Measurements from ENCODE around the gene MTHFD2L.

DNA sequence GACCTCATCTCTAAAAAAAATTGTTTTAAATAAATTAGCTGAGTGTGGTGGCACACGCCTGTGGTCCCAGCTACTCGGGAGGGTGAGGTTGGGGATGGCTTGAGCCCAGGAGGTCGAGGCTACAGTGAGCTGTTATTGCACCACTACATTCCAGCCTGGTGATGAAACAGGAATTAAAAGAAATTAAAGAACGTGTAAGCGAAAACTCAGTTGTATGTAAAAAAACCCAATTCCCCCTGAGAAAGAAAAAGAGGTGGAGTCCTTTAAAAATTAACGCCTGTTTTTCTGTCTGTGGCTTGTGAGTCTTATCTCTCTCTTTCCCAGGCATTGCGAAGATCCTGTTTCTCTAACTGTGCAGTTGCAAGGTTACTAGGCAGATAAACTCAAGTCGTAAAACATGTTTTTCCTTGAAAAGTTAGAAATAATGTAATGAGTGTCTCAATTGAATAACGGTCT, 172.4 kb downstream of the MTHFD2L start:
- TF ChIP-seq, protein P1, sequence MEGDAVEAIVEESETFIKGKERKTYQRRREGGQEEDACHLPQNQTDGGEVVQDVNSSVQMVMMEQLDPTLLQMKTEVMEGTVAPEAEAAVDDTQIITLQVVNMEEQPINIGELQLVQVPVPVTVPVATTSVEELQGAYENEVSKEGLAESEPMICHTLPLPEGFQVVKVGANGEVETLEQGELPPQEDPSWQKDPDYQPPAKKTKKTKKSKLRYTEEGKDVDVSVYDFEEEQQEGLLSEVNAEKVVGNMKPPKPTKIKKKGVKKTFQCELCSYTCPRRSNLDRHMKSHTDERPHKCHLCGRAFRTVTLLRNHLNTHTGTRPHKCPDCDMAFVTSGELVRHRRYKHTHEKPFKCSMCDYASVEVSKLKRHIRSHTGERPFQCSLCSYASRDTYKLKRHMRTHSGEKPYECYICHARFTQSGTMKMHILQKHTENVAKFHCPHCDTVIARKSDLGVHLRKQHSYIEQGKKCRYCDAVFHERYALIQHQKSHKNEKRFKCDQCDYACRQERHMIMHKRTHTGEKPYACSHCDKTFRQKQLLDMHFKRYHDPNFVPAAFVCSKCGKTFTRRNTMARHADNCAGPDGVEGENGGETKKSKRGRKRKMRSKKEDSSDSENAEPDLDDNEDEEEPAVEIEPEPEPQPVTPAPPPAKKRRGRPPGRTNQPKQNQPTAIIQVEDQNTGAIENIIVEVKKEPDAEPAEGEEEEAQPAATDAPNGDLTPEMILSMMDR (IDR thresholded peaks at IDR 0.05; ENCODE audit: low read length) = no peak
- no peak for TF ChIP-seq EZH2 (IDR thresholded peaks at IDR 0.05; ENCODE audit: borderline replicate concordance, low read length)

Measured in OCI-LY1 (cell line).